Astrocyte of the cerebellum (primary cell): ENCODE data around the gene FAM89B.
A peak's percentile ranks its signal among the peaks of the same experiment; 100 is the strongest.

Experiments used
- DNase-seq: peaks from one replicate; pipeline ENCODE4 v3.0.0-alpha.2; 2011; ENCODE audit warnings: low read depth
- H3K4me3 ChIP-seq: 2 replicates; pipeline ENCODE4 v1.5.1; 2011; ENCODE audit warnings: mild to moderate bottlenecking, low read depth, low read length, moderate library complexity
- in situ Hi-C: cut with HindIII; loops from 2 replicates; pipeline ENCODE4 v1.10.0; 2017; ENCODE audit warnings: low sequenced_read_pairs
- TF ChIP-seq, protein P1 (sequence below): IDR thresholded peaks from 2 replicates; pipeline ENCODE4 v1.5.1; 2012; ENCODE audit warnings: low read length, low read depth, moderate library complexity, mild to moderate bottlenecking; ENCODE audit errors: missing control alignments

FAM89B gene

DNA sequence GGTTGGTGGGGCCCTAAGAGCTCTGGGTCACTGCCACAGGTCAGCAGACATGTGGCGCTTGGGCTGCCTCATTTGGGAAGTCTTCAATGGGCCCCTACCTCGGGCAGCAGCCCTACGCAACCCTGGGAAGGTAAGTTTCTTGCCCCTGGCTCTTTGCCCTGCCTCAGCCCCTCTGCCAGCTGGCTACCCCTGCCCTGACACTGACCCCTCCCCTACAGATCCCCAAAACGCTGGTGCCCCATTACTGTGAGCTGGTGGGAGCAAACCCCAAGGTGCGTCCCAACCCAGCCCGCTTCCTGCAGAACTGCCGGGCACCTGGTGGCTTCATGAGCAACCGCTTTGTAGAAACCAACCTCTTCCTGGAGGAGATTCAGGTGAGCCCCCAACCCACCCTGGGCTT, 45.6 kb upstream of the FAM89B start:
- H3K4me3 ChIP-seq = no peak overlapping the region
- TF ChIP-seq, protein P1, sequence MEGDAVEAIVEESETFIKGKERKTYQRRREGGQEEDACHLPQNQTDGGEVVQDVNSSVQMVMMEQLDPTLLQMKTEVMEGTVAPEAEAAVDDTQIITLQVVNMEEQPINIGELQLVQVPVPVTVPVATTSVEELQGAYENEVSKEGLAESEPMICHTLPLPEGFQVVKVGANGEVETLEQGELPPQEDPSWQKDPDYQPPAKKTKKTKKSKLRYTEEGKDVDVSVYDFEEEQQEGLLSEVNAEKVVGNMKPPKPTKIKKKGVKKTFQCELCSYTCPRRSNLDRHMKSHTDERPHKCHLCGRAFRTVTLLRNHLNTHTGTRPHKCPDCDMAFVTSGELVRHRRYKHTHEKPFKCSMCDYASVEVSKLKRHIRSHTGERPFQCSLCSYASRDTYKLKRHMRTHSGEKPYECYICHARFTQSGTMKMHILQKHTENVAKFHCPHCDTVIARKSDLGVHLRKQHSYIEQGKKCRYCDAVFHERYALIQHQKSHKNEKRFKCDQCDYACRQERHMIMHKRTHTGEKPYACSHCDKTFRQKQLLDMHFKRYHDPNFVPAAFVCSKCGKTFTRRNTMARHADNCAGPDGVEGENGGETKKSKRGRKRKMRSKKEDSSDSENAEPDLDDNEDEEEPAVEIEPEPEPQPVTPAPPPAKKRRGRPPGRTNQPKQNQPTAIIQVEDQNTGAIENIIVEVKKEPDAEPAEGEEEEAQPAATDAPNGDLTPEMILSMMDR = no peak
- DNase-seq = no peak
- in situ Hi-C loops = no loop called here

DNA sequence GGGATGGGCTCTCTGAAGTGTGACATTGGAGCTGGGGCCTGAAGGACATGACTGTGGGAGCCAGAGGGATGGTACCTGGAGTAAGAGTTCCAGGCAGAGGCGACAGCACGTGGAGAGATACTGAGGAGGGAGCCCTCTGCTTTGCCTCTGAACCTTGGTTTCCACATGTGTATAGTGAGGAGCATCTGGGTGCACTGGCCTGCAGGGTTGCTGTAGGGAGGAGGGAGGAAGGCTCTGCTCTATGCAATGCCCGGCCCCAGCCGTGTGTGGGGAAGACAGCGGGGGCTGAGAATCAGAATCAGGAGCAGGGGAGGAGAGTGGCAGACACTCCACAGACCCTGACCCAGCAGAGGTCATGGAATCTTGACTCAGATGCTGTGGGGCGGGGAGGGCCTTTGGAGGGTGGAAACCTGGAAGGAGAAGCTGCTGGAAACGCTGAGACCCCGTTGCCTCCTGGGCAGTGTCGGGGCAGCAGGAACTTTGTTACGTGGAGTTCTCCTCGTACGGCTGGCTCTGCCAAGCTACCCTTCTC, 43.5 kb upstream of the FAM89B start:
- in situ Hi-C loops = no loop called here
- DNase-seq = no peak
- TF ChIP-seq, protein P1 = no peak
- no peak overlapping the region for H3K4me3 ChIP-seq

- TF ChIP-seq, protein P1 = no peak
- DNase-seq = no peak
- no peak overlapping the region for H3K4me3 ChIP-seq
- in situ Hi-C loops = no loop called here
These were observed 42.7 kb upstream of the FAM89B start for GRCh38 chr11:65529475-65530156.

DNA sequence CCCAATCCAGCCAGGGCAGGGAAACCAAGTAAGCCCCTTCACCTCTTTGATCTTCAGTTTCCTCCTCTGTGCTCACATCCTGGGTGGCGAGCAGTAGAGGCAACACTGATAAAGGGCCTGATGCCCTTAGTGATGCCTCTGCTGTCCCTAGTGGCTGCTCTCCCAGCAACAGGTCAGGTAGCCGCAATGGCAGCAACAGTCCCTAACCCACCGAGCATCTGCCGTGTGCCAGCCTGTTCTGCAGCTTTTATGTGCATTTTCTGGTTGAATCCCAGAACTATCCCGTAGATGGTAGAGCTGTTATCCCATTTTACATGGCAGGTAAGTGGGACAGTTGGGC, 42.2 kb upstream of the FAM89B start:
- no peak for DNase-seq
- TF ChIP-seq, protein P1 = peak; percentile 34
- in situ Hi-C loops = no loop called here
- H3K4me3 ChIP-seq = no peak overlapping the region

GRCh38 chr11:65532388-65533064, 39.8 kb upstream of the FAM89B start:
- DNase-seq = no peak
- no peak overlapping the region for H3K4me3 ChIP-seq
- TF ChIP-seq, protein P1 = no peak
- in situ Hi-C loops = no loop called here

DNA sequence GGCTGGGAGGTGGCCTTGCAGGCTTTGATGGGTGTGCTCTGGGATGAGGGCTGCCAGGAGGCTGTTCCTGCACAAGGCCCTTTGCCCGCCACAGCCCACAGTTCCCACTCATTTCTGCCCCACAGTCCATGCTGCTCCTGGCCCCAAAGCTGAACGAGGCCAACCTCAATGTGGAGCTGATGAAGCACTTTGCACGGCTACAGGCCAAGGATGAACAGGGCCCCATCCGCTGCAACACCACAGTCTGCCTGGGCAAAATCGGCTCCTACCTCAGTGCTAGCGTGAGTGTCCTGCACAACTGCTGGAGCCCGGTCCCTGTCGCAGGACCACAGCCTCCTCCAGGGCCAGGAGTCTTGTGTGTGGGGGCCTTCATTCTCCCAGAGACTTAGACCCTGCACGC, 37.2 kb upstream of the FAM89B start:
- in situ Hi-C loops = no loop called here

More for the DNA sequence above, 37.2 kb upstream of the FAM89B start:
- no peak for DNase-seq
- TF ChIP-seq, protein P1 = no peak
- no peak overlapping the region for H3K4me3 ChIP-seq
